Smooth muscle cell of the brain vasculature (primary cell): ENCODE results near the gene PIGZ.

Experiments
- DNase-seq: peaks from one replicate; pipeline ENCODE4 v3.0.0-alpha.2; 2012; ENCODE audit warnings: low read depth, low spot score

The PIGZ gene

DNA sequence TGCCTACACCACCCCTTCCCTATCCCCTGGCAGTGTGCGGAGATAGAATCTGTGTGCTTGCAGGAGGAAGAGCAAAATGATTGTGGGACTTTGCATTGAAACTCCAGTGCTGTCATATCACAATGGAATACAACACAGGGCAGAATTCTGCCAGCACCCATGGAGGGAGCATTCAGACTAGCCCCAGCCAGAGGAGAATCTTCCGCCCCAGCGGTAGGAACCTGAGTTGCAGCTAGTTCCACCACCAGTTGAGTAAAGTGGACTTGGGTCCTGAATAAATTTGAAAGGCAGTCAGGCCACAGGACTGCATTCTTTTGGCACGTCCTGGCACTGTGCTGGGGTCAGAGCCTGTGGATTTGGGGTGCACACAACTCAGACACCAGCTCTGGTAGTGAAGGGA, 53.8 kb downstream of the PIGZ start:
- DNase-seq, result no peak

DNA sequence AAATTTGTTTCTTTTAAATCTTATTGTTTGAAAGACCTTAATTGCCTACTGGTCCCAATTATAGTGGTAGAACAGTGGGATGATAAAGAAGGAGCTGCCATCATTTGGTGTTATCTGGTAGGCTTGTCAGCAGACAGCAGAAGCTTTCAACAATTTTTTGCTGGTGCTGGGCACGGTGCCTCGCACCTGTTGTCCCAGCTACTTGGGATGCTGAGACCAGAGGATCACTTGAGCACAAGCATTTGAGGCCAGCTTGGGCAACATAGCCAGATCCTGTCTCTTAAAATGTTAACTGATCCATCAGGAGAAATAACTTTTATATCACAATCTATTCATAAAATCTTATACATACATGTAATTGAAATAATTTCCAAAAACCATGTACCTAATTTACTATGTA, 64.9 kb downstream of the PIGZ start:
- no peak for DNase-seq

DNA sequence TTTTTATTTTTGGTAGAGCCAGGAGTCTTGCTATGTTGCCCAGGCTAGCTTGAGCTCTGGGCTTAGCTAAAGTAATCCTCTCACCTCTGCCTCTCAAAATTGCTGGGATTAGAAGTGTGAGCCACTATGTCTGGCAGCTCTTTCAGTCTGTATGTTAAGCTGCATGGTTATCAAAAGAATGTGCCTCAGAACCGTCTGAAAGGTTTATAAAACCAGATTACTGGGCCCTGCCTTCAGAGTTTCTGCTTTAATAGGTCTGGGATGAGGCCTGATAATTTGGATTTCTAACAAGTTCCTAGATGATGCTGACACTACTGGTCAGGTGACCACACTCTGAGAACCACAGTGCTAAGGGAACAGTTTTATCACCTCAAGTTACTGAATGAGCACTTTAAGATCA, 66.3 kb downstream of the PIGZ start:
- DNase-seq, result no peak

DNA sequence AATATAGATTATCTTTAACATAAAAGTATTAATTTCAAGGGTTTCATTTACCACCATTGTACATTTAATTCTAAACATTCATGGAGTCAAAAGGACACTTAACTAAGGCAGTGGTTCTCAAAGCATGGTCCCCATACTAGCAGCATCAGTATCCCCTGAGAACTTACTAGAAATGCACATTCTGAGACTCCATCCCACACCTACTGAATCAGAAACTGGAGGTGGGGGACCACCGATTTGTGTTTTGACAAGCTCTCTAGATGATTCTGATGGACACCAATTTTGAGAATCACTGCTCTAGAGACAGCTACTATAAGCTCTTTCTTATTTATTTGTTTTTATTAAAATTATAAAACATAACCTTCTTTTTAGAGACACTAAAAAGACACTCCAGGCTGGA, 66.9 kb downstream of the PIGZ start:
- DNase-seq, result no peak
